ENCODE measurements around the gene MSTO1.
"Not testable (repeated sequence)": the region's sequence is repeated elsewhere in the genome, so short reads cannot be mapped to it uniquely, and the experiment has no call there.

Gene MSTO1
- 20.5 to 39.7 reads per million in 2 experiments for total RNA-seq

DNA sequence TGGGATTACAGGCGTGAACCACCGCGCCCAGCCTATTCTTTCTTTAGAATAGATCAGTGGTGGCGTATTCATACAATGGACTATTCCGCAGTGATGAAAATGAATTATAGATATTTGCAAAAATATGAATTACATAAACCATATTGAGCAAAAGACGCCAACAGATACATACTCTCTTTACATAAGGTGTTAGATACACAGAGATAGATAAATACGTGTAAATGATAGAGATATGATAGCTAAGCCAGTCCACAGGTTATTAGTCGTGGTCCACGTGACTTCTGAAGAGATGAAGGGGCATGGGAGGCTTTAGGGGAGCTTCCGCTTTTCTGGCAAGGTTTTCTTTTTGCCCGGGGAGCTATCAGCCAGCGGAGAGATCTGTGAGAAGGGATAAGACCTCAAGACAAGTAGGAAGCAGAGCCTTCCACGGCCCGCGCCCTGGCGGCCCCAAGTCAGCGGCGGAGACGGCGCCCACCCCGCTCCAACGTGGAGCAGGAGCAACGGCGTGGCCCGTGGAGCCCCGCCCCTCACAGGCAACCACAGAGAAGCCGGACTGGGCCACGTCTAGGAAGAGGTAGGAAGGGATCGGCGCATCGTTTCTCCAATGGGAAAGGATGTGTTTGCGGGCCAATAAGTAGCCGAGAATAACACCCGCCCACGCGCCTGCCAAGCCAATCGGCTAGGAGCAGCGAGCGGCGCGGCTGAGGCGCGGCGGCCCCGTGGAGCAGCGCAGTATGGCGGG is at the start of gene MSTO1:
MSTO1 (plus strand) TSS at position 704 of the 742 bp plus-strand sequence; CDS start at position 735, 31 bp downstream.
- DNase-seq (ENCODE audit: low read depth): peak; percentile 89

DNA sequence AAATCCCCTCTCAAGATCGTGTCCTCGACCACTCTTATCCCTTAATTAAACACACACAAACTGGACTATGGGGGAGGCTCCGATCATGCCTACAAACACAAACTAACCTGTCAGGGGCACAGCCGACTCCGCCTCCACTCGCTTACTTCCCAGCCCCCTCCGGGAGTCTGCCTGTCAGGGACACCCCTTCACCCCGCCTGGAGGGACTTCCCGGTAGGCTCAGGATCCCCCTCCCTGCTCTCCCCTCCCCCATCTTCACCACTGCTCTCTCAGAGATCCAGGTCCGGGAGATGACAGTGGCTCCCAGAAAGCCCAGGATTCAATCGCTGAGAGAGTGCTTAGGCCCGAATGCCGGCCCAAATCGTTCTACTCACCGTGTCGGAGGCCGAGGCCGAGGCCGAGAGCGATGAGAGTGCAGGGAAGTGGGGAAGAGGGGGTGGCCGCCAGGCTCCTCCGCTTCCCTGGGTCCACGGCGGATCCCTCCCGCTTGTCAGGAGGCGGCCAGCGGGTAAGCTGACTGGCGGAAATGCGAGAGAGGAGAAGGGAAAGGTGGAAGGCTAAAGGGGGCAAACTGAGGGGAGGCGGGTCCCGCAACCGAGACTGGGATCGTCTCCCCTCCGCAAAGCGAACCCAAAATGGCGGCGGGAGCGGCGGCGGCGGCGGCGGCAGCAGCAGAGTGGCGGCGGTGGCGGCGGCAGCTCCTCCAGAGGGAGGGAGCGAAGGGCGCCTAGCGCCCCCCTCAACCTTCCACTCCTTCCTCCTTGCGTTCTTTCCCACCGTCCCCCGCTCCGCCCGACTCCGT is 48.0 kb upstream of the MSTO1 start:
- peak; percentile 56 for DNase-seq (ENCODE audit: low read depth)

DNA sequence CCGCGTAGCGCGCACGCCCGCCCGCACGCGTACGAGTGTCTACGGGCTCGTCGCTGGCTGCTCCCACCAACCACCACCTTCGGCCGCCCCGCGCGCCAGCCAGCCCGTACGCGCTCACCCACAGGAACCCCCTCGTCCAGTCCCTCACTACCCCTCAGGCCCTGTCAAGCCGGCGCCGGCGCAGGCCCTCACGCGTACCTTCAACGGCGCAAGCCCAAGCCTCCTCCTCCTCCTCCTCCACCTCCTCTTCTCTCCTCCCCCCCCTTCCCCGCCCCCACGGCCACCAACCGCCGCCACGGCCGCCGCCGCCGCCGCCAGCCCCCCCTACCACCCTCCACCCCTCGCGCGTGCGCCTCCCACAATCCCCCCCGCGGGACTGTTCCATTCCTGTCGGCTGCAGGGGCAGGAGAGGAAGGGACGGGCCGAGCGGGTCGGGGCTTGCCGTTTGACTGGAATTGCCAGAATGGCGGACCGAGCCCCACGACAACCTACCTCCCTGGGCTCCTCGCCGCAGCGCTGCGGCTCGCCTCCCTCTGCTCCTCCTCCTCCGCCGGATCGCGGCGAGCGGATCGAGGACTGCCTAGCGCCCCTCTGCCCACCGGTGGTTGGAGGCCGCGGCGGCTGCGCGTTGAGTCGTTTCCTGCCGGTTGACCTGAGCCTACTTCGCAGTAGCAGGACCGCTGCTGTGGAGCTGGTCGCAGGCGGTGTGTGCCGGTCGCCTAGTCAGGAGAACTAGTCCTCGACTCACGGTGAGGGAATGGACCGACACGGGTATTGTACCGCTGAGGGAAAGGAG is 47.2 kb upstream of the MSTO1 start, which contains the start of gene ASH1L:
ASH1L (minus strand) TSS at position 223 of the 796 bp plus-strand sequence. CDS start 41,284 bp downstream, outside the sequence.
- peak; percentile 89 for DNase-seq (ENCODE audit: low read depth)

DNA sequence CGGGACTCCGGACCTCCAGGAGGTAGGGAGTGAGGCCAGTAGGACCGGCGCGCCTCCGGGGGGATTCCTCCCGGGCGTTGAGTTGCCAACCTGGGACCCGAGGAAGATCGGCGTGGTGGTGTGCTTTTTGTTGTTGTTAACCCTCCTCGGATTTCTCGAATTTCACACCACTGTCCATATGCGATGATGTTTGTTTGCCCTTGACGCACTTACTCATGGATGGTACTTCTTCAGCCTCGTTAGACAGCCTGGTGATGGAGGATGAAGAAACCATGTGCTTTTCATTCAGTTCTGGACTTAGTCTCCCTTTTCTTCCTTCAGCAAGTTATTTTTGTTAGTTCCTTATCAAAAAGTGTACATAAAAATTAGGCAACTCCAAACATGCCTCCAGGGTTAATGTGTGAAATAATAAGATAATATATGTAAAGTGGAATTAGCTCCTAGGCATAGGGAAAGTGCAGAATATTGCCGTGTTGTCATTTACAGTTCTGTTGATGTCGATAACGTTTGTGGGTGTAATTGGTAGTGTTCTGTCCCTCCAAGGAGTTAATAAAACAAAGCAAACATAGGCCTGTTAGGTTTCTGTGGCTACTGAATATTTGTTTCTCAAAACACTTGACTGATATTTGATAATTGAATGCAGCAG is 46.5 kb upstream of the MSTO1 start:
- not testable (repeated sequence) for DNase-seq (ENCODE audit: low read depth)

DNA sequence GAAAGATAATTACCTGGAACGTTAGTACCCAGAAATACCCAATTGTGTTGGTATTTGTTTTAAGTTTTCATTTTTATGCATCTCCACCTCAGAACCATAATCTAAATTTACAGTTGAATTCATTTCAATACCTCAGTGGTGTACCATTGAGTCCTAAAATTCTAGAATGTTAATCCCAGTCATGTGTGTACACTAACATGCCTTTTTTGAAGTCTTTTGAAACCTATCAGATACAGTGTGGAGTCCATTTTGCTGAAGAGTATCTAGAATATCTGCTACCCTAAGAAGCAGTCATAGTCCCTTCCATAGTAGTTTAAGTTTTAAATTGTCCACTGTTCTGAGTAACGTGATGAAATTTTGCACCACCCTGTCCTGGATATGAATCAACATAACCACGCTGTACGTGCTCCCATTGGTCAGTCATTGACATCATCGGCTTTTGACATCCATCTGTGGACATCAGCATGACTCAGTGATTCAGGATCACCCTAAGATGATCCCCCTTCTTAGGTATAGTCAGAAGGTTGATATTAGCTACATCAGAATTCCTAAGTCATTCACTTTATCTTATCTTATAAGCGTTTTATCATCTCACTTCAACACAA is 39.9 kb upstream of the MSTO1 start:
- DNase-seq (ENCODE audit: low read depth): no peak

DNA sequence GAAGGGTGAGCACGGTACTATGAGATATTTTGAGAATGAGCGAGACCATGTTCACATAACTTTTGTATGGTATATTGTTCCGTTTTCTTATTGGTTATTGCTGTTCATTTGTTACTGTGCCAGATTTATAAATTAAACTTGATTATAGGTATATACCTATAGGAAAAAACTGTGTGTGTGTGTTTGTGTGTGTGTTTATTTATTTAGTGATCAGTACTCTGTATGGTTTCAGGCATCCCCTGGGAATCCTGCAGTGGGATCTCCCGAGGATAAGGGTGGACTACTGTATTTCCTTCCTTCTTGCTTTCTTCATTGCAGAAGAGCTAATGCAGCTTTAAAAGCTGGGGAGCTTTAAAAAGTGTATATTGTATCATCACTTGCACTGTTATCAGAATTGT is 39.4 kb upstream of the MSTO1 start:
- no peak for DNase-seq (ENCODE audit: low read depth)

DNA sequence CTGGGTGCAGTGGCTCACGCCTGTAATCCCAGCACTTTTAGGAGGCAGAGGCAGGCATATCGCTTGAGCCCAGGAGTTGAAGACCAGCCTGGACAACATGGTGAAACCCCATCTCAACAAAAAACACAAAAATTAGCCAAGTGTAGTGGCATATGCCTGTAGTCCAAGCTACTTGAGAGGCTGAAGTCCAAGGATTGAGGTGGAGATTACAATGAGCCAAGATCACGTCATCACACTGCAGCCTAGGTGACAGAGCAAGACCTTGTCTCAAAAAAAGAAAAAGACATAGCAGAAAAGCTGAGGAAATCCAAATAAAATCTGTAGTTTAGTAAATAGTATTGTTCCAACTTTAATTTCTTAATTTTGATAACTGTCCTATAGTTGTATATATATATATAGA is 35.9 kb upstream of the MSTO1 start:
- DNase-seq (ENCODE audit: low read depth): no peak

DNA sequence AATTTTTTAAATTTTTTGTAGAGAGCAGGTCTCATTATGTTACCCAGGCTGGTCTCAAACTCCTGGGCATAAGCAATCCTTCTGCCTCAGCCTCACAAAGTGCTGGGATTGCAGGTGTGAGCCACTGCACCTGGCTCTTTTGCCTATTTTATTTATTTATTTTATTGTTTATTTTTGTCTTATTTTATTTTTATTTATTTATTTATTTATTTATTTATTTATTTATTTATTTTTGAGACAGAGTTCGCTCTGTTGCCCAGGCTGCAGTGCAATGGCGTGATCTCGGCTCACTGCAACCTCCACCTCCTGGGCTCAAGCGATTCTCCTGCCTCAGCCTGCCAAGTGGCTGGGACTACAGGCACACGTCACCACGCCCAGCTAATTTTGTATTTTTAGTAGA is 34.4 kb upstream of the MSTO1 start:
- DNase-seq (ENCODE audit: low read depth): not testable (repeated sequence)

DNA sequence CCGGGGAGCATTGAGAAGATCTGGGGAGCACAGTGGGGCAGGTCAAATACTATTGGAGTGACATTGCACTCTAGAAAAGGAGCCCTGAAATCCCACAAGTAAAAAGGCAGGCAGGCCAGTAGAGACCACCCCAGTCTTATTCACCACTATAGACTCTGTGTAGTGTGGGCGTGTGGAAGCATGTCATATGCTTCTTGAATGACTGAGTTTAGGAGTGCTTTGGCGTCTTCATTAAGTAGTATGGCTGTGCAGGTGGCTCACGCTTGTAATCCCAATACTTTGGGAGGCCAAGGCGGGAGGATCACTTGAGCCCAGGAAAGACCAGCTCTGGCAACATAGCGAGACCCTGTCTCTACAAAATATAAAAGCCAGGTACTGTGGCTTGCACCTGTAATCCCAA is 26.2 kb upstream of the MSTO1 start:
- not testable (repeated sequence) for DNase-seq (ENCODE audit: low read depth)

DNA sequence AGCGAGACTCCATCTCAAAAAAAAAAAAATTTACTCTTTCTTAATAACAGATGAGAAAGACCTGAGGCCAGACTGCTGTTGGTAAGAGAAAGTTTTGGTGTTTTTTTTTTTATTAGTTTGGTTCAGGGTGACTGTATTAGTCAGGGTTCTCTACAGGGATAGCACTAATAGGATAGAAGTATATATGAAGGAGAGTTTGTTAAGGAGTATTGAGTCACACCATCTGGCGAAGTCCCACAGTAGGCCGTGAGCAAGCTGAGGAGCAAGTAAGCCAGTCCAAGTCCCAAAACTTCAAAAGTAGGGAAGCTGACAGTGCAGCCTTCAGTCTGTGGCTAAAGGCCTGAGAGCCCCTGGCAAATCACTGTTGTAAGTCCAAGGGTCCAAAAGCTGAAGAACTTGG is 20.7 kb upstream of the MSTO1 start:
- DNase-seq (ENCODE audit: low read depth): not testable (repeated sequence)

DNA sequence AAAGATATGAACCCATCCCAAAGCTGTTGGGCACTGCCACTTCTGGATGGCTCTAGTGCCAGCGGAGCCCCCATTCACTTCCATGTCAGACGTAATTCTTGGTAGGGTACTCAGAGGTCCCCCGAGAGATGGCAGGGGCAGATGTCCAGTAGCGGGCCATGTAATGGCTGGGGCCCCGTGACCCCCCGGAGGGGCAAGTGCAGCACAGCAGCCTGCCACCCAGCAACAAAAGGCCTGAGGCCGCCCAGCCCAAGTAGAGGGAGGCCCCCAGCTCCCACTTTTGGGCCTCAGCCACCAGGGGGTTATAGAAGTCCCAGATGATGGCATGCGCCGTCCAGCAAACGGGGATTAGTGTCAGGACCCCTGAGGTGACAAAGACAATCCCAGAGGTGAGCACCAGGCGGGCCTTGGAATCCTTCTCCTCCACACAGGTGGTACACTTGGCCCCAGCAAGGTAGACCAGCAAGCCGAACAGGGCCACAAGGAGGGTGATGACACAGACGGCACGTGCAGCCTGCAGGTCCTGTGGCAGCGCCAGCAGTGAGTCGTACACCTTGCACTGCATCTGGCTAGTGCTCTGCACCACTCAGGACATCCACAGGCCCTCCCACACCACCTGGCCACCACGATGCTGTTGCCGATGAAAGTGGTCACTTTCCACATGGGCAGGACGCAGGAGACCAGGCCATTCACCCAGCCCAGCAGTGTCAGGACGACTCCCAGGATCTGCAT is 19.3 kb upstream of the MSTO1 start:
- not testable (repeated sequence) for DNase-seq (ENCODE audit: low read depth)

DNA sequence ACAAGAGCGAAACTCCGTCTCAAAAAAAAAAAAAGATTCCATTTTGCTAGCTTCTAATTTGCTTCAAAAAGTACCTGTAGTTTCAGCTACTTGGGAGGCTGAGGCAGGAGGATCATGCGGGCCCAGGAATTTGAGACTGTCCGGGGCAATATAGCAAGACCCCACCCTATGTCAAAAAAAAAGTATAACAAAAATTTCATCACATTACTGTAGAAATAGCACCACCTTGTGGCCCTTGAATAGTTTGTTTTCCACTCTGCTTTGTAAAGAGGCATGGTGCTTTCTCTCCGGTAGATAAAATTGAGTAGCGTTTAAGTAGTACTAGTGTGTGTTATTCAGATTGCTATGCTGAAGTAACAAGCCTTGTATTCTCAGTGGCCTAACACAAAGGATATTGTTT is 18.2 kb upstream of the MSTO1 start:
- DNase-seq (ENCODE audit: low read depth): no peak

DNA sequence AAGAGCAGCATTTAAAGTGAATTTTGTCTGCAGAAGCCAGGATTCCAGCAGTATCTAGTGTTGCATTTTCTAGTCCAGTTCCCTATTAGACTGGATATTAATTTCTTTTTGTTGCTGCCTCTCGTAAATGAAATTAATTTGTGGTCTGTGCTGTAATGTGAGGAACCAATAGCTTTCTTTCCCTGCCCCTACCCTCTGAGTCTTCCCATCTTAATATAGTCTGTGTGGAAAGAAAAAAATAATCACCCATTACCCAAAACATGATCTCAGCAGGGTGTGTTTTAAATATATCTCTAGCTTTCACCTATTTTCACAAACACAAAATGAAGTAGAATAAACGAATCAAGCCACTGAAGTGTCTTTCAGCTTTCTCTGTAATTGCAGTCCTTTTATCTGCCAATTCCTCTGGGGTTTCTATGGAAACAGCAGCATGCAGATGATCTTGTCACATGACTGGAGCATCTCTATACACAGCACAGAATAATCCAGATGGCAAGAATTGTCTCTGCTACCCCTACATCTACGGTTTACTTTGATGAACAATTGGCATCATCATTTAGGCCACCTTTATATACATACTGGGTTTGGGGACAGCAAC is 14.0 kb upstream of the MSTO1 start:
- not testable (repeated sequence) for DNase-seq (ENCODE audit: low read depth)

DNA sequence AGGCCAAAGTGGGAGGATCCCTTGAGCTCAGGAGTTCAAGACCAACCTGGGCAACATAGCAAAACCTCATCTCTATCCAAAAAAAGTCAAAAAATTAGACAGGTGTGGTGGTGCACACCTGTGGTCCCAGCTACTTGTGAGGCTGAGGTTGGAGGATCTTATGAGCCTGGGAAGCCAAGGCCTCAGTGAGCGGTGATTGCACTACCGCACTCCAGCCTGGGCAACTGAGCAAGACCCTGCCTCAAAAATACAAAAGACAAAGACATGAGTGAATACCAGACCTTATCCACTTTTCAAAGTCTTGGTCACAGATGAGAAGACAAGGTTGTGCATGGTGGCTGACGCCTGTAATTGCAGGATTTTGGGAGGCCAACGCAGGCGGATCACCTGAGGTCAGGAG is 13.2 kb upstream of the MSTO1 start:
- no peak for DNase-seq (ENCODE audit: low read depth)

DNA sequence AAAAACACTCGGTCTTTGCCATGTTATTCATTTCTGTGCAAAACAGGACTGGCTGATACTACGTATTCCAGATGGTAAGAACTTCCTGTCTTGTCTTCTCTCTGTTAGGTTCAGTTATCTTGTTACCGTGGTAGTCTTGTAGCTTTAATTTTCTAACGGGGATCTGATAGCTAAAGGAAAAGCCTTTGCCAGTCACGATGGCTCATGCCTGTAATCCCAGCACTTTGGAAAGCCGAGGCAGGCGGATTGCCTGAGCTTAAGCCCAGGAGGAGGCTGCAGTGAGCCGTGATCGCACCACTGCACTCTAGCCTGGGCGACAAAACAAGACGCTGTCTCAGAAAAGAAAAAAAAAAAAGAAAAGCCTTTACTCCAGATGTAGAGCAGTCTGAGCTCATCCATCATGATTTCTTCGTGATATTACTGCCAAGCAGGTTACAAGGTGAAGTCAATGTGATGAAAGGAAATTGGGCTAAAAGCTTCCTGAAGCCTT is 11.1 kb upstream of the MSTO1 start:
- no peak for DNase-seq (ENCODE audit: low read depth)

DNA sequence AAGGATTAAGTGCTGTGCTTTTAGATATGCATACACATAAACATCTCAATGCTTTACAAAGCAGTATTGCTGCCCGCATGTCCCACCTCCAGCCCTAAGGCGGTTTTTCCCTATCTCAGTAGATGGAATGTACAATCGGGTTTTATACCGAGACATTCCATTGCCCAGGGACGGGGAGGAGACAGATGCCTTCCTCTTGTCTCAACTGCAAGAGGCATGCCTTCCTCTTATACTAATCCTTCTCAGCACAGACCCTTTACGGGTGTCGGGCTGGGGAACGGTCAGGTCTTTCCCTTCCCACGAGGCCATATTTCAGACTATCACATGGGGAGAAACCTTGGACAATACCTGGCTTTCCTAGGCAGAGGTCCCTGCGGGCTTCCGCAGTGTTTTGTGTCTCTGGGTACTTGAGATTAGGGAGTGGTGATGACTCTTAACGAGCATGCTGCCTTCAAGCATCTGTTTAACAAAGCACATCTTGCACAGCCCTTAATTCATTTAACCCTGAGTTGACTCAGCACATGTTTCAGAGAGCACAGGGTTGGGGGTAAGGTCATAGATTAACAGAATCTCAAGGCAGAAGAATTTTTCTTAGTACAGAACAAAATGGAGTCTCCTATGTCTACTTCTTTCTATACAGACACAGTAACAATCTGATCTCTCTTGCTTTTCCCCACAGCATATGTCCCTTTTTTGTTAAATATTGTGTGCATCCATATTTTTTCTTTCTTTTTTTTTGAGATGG is 10.0 kb upstream of the MSTO1 start:
- not testable (repeated sequence) for DNase-seq (ENCODE audit: low read depth)

DNA sequence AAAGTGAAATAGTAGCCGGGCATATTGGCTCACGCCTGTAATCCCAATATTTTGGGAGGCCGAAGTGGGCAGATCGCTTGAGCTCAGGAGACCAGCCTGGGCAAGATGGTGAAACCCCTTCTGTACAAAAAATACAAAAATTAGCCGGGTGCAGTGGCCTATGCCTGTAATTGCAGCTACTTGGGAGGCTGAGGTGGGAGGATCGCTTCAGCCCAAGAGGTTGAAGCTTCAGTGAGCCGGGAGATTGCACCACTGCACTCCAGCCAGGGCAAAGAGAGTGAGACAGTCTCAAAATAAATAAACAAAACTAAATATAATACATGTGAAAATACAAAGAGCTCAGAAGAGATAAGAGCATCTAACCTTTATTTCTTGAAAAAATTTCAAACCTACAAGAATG is 2.3 kb upstream of the MSTO1 start:
- DNase-seq (ENCODE audit: low read depth): no peak

DNA sequence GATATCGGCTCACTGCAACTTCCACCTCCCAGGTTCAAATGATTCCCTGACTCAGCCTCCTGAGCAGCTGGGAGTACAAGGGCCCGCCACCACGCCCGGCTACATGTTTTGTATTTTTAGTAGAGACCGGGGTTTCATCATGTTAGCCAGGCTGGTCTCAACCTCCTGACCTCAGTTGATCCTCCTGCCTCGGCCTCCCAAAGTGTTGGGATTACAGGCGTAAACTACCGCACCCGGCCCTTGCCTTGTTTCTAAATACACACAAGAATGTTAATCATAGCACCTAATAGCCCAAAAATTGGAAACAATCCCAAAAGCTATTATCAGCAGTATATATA is 1.2 kb upstream of the MSTO1 start:
- DNase-seq (ENCODE audit: low read depth): no peak

DNA sequence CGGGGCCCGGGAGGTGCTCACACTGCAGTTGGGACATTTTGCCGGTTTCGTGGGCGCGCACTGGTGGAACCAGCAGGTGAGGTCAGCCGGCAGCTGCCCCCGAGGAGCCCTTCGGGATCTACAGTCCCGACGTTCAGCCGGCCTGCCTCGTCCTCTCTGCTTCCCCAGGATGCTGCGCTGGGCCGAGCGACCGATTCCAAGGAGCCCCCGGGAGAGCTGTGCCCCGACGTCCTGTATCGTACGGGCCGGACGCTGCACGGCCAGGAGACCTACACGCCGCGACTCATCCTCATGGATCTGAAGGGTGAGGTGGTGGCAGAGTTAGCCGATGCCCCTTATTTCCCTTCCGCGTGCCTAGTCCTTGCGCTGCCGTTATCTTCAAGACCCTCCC is 234 bp downstream of the MSTO1 start:
- not testable (repeated sequence) for DNase-seq (ENCODE audit: low read depth)

Measured in T follicular helper cell (primary cell).